Activated CD4-positive, alpha-beta T cell treated with anti-CD3 and anti-CD28 coated beads for 36 hours (primary cell): ENCODE data around the gene RPS8. TPM values are rescaled to one million over a fixed set of nuclear protein-coding genes. Genes with fewer than 3 reads are reported as not detected.

Experiments used
- ATAC-seq: fragments of 200-7000 bp; cut with Tn5 transposase; one replicate; pipeline ENCODE4 v1.10.0; 2021; ENCODE audit warnings: mild to moderate bottlenecking, moderate library complexity
- CTCF ChIA-PET: fragments of 350-600 bp; sonication (Branson Sonifier 250); formaldehyde crosslinking; loops from one replicate; lab custom pipeline; 2021; ENCODE audit warnings: antibody characterized with exemption; lab: Charles Lee
- POLR2A ChIA-PET: fragments of 350-600 bp; sonication (Branson Sonifier 250); formaldehyde crosslinking; loops from one replicate; lab custom pipeline; 2021; ENCODE audit warnings: antibody characterized with exemption, inconsistent platforms; lab: Charles Lee
- DNase-seq: peaks from one replicate; pipeline ENCODE4 v3.0.0-alpha.2; 2020
- H3K27ac Mint-ChIP-seq: one replicate; pipeline ENCODE4 v1.8.0; 2021; ENCODE audit warnings: mixed read lengths
- H3K27me3 Mint-ChIP-seq: one replicate; pipeline ENCODE4 v1.8.0; 2021; ENCODE audit warnings: mixed read lengths
- H3K36me3 Mint-ChIP-seq: one replicate; pipeline ENCODE4 v1.8.0; 2021; ENCODE audit warnings: low read depth, mixed read lengths
- H3K4me1 Mint-ChIP-seq: one replicate; pipeline ENCODE4 v1.8.0; 2021; ENCODE audit warnings: mixed read lengths
- H3K4me3 Mint-ChIP-seq: one replicate; pipeline ENCODE4 v1.8.0; 2021; ENCODE audit warnings: mild to moderate bottlenecking, moderate library complexity, mixed read lengths
- H3K9me3 Mint-ChIP-seq: one replicate; pipeline ENCODE4 v1.8.0; 2021; ENCODE audit warnings: low read depth, mixed read lengths
- intact Hi-C, 2 experiments: fragments of 100-400 bp; cut with DNase I in 1 of 2; cut with micrococcal nuclease in 1 of 2; formaldehyde crosslinking; loops; one replicate each; pipeline versions ENCODE4 v1.14.2 to v1.15.1; 2022 to 2024; cut with DNase I, micrococcal nuclease
- total RNA-seq, 2 experiments: library from RNA; stranded (reverse); gene quantifications; one replicate each; pipeline ENCODE4 v1.2.3, GENCODE V29; 2021

The RPS8 gene
- total RNA-seq, 2 experiments from 2014 or later: 3,005 to 3,275 TPM

GRCh38 chr1:44828003-44828651, 52.8 kb downstream of the RPS8 start:
- DNase-seq (no peak), ATAC-seq (no peak)
- intact Hi-C loops: no loop called here
- CTCF ChIA-PET: interaction anchor here (0.7 kb wide), 1 partner anchor 119 kb away, joined by 4 read pairs; no protein-coding TSS in a partner anchor
- Mint-ChIP-seq H3K27ac (no peak overlapping the region), H3K9me3 (no peaks in the 10 kb centered on the region), H3K27me3 (no peaks in the 10 kb centered on the region), H3K4me1 (no peaks in the 10 kb centered on the region), H3K36me3 (no peaks in the 10 kb centered on the region), H3K4me3 (no peak overlapping the region)
- POLR2A ChIA-PET: interaction anchor here (1.0 kb wide), 1 partner anchor 9 kb away, joined by 4 read pairs; no protein-coding TSS in a partner anchor

Other genes with a start within 250 kb of the RPS8 start
- gene TMEM53, start 101.1 kb upstream of the RPS8 start, total RNA-seq: 1 to 10 TPM; 4.3 to 5.5 TPM
- 10 to 100 TPM; 67.3 to 75.1 TPM for gene ARMH1, start 100.8 kb upstream of the RPS8 start, total RNA-seq
- gene RNU5D-1, start 44.4 kb upstream of the RPS8 start, total RNA-seq: not detected
- gene KIF2C, start 35.7 kb upstream of the RPS8 start, total RNA-seq: 100 to 1,000 TPM; 101 to 119 TPM
- under 1 TPM; 0.69 to 0.71 TPM for gene BEST4, start 12.6 kb downstream of the RPS8 start, total RNA-seq
- 10 to 100 TPM; 52.1 to 52.7 TPM for gene PLK3, start 24.8 kb downstream of the RPS8 start, total RNA-seq
- gene DYNLT4, start 31.8 kb downstream of the RPS8 start, total RNA-seq: under 1 TPM in 1 of 2 experiments, not detected in 1; 0.32 TPM
- 10 to 100 TPM; 16.7 to 17.2 TPM for gene BTBD19, start 33.0 kb downstream of the RPS8 start, total RNA-seq
- under 1 TPM; 0.37 to 0.69 TPM for gene PTCH2, start 67.7 kb downstream of the RPS8 start, total RNA-seq
- gene EIF2B3, start 211.1 kb downstream of the RPS8 start, total RNA-seq: 10 to 100 TPM; 37.3 to 41.8 TPM
- gene HECTD3, start 235.8 kb downstream of the RPS8 start, total RNA-seq: 10 to 100 TPM; 18.9 to 22.3 TPM
- gene UROD, start 236.7 kb downstream of the RPS8 start, total RNA-seq: 100 to 1,000 TPM; 123 to 134 TPM